T47D (cell line): Measurements from ENCODE around the gene AZGP1.
"Not testable (repeated sequence)": the region's sequence is repeated elsewhere in the genome, so short reads cannot be mapped to it uniquely, and the experiment has no call there.

Experiments used
- DNase-seq, 2 experiments: peaks; one replicate each; pipeline versions ENCODE4 v3.0.0 to v3.0.0-alpha.2; 2011 to 2012; ENCODE audit warnings: low read depth in 1 of 2, low spot score in 1 of 2
- JUND ChIP-seq: IDR thresholded peaks from 2 replicates; pipeline ENCODE4 v1.6.1; 2012; ENCODE audit warnings: low read depth
- in situ Hi-C: cut with HindIII; loops from 2 replicates; pipeline ENCODE4 v1.10.0; 2016; ENCODE audit warnings: low sequenced_read_pairs, low pct_unique_long_range_greater_than_20kb

The AZGP1 gene

DNA sequence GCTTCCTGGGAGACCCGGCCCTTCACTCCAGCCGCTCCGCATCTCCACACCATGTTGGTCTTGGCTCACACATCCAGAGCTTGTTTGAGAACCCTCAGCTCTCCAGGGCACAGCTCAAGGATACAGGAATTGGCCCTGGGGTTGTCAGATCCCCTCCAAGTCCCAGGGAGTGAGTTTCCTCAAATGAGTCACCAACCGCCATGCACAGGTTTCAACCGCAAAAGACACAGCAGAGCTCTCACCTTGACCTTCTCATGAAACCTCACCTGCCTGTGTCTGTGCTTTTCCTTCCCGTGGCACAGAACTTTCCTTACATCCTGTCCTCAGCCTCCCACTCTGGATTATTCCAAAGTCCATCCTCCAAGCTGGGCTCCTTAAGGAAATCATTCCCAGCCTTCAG, 20.6 kb downstream of the AZGP1 start:
- in situ Hi-C loops: no loop called here

GRCh38 chr7:99954643-99955042, 21.2 kb downstream of the AZGP1 start:
- in situ Hi-C loops, DNase-seq: not testable (repeated sequence)

More for the DNA sequence above, 20.6 kb downstream of the AZGP1 start:
- peak in 1 of 2 experiments; percentile 94 for DNase-seq
- peak; percentile 54; the same call in 1 of the 2 replicates for TF ChIP-seq JUND

DNA sequence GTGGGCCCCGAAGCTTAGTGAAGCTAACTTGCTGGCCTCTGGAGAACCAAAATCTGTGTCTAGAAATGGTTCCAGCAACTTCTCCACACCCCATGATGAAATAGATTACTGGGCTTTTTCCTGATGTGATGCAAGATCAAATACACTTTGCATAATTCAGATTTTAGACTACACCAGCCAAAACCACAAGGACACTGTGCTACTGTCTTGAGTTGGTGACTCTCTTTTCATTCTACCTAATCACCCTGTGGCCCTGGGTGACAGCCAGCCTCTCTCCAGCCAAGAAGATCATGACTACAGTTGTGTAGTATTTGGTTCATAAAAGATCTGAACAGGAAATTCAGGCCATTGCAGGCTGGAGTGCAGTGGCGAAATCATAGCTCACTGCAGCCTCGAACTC, 22.2 kb downstream of the AZGP1 start:
- peak in 1 of 2 experiments; percentile 84 for DNase-seq
- TF ChIP-seq JUND: no peak
- in situ Hi-C loops: no loop called here

GRCh38 chr7:99952649-99953048, 23.2 kb downstream of the AZGP1 start:
- DNase-seq, in situ Hi-C loops: not testable (repeated sequence)

- DNase-seq, in situ Hi-C loops: not testable (repeated sequence)
Observed at GRCh38 chr7:99950819-99951218, 25.0 kb downstream of the AZGP1 start.

- in situ Hi-C loops: no loop called here
- peak in 1 of 2 experiments; percentile 63 for DNase-seq
- no peak for TF ChIP-seq JUND
Observed at GRCh38 chr7:99949645-99950228, 26.1 kb downstream of the AZGP1 start.

DNA sequence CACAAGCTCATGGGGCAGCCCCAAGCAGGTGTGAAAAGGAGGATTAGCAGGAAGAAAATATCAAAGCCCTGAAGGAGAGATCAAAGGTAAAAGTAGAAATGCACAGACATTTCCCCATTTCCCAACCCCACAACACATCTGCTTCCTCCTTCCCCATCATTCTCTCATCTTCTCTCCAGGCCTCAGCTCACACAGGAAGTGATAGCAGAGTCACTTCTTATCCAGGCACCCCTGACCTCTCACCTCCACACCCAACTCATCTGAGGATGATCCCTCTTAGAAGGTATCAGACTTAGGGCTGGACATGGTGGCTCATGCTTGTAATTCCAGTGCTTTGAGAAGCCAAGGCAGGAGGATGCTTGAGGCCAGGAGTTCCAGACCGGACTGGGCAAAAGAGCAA, 28.2 kb downstream of the AZGP1 start:
- no peak for DNase-seq
- in situ Hi-C loops: no loop called here
- no peak for TF ChIP-seq JUND

- no peak for TF ChIP-seq JUND
- in situ Hi-C loops: no loop called here
- no peak for DNase-seq
Observed at GRCh38 chr7:99944497-99945070, 31.2 kb downstream of the AZGP1 start.

DNA sequence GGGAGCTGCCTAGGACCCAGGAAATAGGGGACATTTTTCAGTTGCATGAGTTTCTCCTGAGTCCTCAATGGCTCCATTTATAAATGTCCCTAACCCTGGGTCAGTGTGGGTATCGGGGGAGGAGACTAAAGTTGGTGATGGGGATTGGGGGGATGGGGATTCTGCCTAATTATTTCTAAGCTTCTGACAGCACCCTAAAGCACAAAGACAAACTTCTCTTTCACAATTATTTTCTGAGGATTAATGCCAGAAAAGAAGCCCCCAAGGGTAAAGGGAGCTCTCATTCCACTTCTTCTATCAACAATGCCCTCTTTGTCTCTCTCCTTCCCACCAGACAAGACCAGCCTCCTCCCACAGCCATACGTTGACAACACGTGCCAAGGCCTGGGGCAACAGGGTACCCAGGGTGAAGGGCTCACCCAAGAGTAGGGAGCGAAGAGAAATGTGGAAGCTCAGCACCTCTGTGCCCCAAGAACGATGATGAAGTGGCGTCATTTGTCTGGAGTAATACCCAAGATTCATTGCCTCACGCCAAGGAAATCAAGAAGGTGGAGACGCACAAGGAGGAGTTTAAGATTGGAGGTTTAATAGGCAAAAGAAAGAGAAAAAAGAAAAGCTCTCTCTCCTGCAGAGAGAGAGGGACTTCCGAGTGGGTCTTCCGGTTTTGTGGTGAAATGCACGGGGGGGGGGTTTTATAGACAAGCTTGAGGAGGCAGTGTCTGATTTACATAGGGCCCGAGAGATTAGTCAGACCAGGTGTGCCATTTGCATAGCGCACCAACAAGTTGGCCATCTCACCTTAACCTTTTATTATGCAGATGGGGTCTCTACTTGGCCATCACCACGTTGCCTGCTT, 32.0 kb downstream of the AZGP1 start:
- in situ Hi-C loops: no loop called here
- DNase-seq: no peak
- TF ChIP-seq JUND: no peak

GRCh38 chr7:99938296-99938695, 37.5 kb downstream of the AZGP1 start:
- no peak for TF ChIP-seq JUND
- no peak for DNase-seq
- in situ Hi-C loops: no loop called here

GRCh38 chr7:99935009-99935408, 40.8 kb downstream of the AZGP1 start:
- in situ Hi-C loops, DNase-seq: not testable (repeated sequence)

GRCh38 chr7:99930376-99930775, 45.5 kb downstream of the AZGP1 start:
- in situ Hi-C loops: no loop called here
- no peak for TF ChIP-seq JUND
- no peak for DNase-seq

GRCh38 chr7:99929730-99930053, 46.1 kb downstream of the AZGP1 start:
- DNase-seq: no peak
- in situ Hi-C loops: no loop called here
- TF ChIP-seq JUND: no peak
